Left lung (tissue), 10 donors: ENCODE data around the gene CD69. TPM values are rescaled to one million over a fixed set of nuclear protein-coding genes. Genes with fewer than 3 reads are reported as not detected.

Experiments used
- ATAC-seq: fragments of 200-7000 bp; cut with Tn5 transposase; one replicate; pipeline ENCODE4 v1.9.1; 2020; ENCODE audit warnings: moderate library complexity
- DNase-seq, 4 donors: peaks; one replicate each; pipeline ENCODE4 v3.0.0-alpha.2; 2013 to 2020
- H3K27ac ChIP-seq, 2 donors: fragments of 200-600 bp; sonication (generic) in 1 of 2; one replicate each; pipeline versions ENCODE4 v1.5.0 to v1.8.0; 2020 to 2021
- H3K27me3 ChIP-seq, 2 donors: fragments of 200-600 bp; sonication (generic) in 1 of 2; one replicate each; pipeline versions ENCODE4 v1.5.0 to v1.8.0; 2020 to 2021
- H3K36me3 ChIP-seq, 2 donors: fragments of 200-600 bp; sonication (generic) in 1 of 2; one replicate each; pipeline versions ENCODE4 v1.5.0 to v1.8.0; 2020 to 2021
- H3K4me1 ChIP-seq, 2 donors: fragments of 200-600 bp; one replicate each; pipeline ENCODE4 v1.8.0; 2021
- H3K4me3 ChIP-seq, 2 donors: fragments of 200-600 bp; sonication (generic) in 1 of 2; one replicate each; pipeline versions ENCODE4 v1.5.0 to v1.8.0; 2020 to 2021; ENCODE audit warnings: mild to moderate bottlenecking in 1 of 2
- H3K9me3 ChIP-seq, 2 donors: fragments of 200-600 bp; sonication (generic) in 1 of 2; one replicate each; pipeline versions ENCODE4 v1.5.0 to v1.8.0; 2020 to 2021
- CTCF ChIP-seq, 2 donors: fragments of 200-600 bp; sonication (generic) in 1 of 2; IDR thresholded peaks; one replicate each; pipeline versions ENCODE4 v1.5.0 to v1.8.0; 2021; ENCODE audit warnings: antibody characterized with exemption in 2 of 2
- intact Hi-C, 2 donors: fragments of 100-400 bp; cut with DNase I; formaldehyde crosslinking; loops; one replicate each; pipeline versions ENCODE4 v1.11.2 to v1.14.2; 2022
- polyA plus RNA-seq, 6 donors: library from polyadenylated mRNA; unstranded; fragments of 120-200 nt; gene quantifications; one replicate each; pipeline ENCODE4 v1.2.1, GENCODE V29; 2013; ENCODE audit not compliant: insufficient read length in 6 of 6
- total RNA-seq, 2 donors: library from RNA; stranded (reverse); fragmentation: NEBNext Ultra II Directional; extraction: Animal tissue kit (Norgen Biotek cat#: 25700); gene quantifications; one replicate each; pipeline ENCODE4 v1.2.1, GENCODE V29; 2021
- donor health status: DM: no; HTN: yes; CAD: no.
- donor health status: DM: no; HTN: no; CAD: no.

CD69 gene
- total and polyA plus RNA-seq, 8 donors, result 2.8 to 7.0 (median 5.4) TPM

GRCh38 chr12:9805883-9806282 lies 45.2 kb upstream of the CD69 start:
- no peaks in the 10 kb centered on the region for H3K27me3 ChIP-seq
- DNase-seq (no peak), ATAC-seq (no peak)
- no peaks in the 10 kb centered on the region for H3K36me3 ChIP-seq
- no peak overlapping the region for H3K4me3 ChIP-seq
- H3K4me1 ChIP-seq, result peaks cover 0 to 10% of the 10 kb centered on the region in 2 donors
- no peak overlapping the region for H3K27ac ChIP-seq
- TF ChIP-seq CTCF (IDR thresholded peaks at IDR 0.05), result no peak
- intact Hi-C loops, result no loop called here
- no peaks in the 10 kb centered on the region for H3K9me3 ChIP-seq

DNA sequence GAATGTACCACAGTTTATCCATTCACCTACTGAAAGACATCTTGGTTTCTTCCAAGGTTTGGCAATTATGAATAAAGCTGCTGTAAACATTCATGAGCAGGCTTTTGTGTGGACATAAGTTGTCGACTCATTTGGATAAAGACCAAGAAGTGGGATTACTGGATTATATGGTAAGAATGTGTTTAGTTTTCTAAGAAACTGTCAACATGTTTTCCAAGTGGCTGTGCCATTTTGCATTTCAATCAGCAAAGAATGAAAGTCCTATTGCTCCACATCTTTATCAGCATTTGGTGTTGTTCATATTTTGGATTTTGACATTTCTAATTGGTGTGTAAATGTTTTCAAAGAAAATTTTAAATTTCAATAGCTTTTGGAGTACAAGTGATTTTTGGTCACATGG lies 39.3 kb upstream of the CD69 start:
- no peak for DNase-seq
- no peak for TF ChIP-seq CTCF (IDR thresholded peaks at IDR 0.05)
- Histone ChIP-seq H3K9me3 (no peaks in the 10 kb centered on the region), H3K4me3 (no peak overlapping the region), H3K36me3 (no peaks in the 10 kb centered on the region), H3K4me1 (peaks cover 0 to 15% of the 10 kb centered on the region in 2 donors), H3K27ac (no peak overlapping the region), H3K27me3 (no peaks in the 10 kb centered on the region)
- intact Hi-C loops, result loop anchor here in 1 of 2 donors (5.0 kb wide), 1 partner anchor 43 kb away; no protein-coding TSS in a partner anchor
- no peak for ATAC-seq

GRCh38 chr12:9797722-9798619 lies 37.3 kb upstream of the CD69 start:
- intact Hi-C loops, result loop anchor here in 1 of 2 donors (5.0 kb wide), 1 partner anchor 41 kb away; no protein-coding TSS in a partner anchor
- no peaks in the 10 kb centered on the region for H3K9me3 ChIP-seq
- no peaks in the 10 kb centered on the region for H3K27me3 ChIP-seq
- H3K27ac ChIP-seq, result no peak overlapping the region
- H3K4me1 ChIP-seq, result peaks cover 0 to 28% of the 10 kb centered on the region in 2 donors
- no peaks in the 10 kb centered on the region for H3K36me3 ChIP-seq
- ATAC-seq (peak; percentile 100), DNase-seq (peak in 3 of 4 donors; percentile 42 to 85 (median 52))
- no peak overlapping the region for H3K4me3 ChIP-seq
- TF ChIP-seq CTCF (IDR thresholded peaks at IDR 0.05), result peak in 1 of 2 donors; percentile 45

DNA sequence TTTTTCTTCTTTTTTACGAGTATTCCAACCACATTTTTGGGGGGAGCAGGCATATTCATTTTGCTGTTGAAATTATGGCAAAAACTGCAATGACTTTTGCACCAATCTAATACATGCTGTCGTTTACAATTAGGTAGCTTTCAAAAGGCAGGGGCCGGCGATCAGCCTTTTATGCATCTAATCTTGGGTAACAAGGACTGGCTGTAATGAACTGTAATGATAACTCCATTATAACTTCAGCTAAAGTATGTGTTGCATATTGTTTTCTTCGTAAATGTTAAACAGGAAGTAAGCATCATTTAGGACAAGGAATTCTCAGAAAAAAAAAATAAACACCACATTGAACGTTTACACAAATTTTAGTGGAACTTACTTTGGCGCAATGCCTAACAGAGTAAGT lies 36.3 kb upstream of the CD69 start:
- intact Hi-C loops, result loop anchor here in 1 of 2 donors (5.0 kb wide), 1 partner anchor 40 kb away; no protein-coding TSS in a partner anchor

More for the DNA sequence above, 36.3 kb upstream of the CD69 start:
- no peak for TF ChIP-seq CTCF (IDR thresholded peaks at IDR 0.05)
- Histone ChIP-seq H3K4me1 (peaks cover 0 to 28% of the 10 kb centered on the region in 2 donors), H3K27me3 (no peaks in the 10 kb centered on the region), H3K36me3 (no peaks in the 10 kb centered on the region), H3K9me3 (no peaks in the 10 kb centered on the region), H3K4me3 (no peak overlapping the region), H3K27ac (no peak overlapping the region)
- ATAC-seq (no peak), DNase-seq (peak in 1 of 4 donors; percentile 23)
